Caki2 (cell line): Measurements from ENCODE around the gene USP10. TPM values are rescaled to one million over a fixed set of nuclear protein-coding genes. Genes with fewer than 3 reads are reported as not detected.

Experiments
- DNase-seq: peaks from one replicate; pipeline ENCODE4 v3.0.0-alpha.2; 2015; ENCODE audit warnings: low read depth
- in situ Hi-C: cut with HindIII; loops from 2 replicates; pipeline ENCODE4 v1.10.0; 2016; ENCODE audit warnings: low sequenced_read_pairs, low pct_unique_long_range_greater_than_20kb, mixed read lengths
- total RNA-seq: library from RNA; depleted of rRNA; stranded (reverse); fragments of >200 nt; shearing (Covaris generic); gene quantifications from 2 replicates; pipeline ENCODE4 v1.2.3, GENCODE V29; 2014; ENCODE audit warnings: low replicate concordance

The USP10 gene
- total RNA-seq, 1 experiment from 2014 or later = 45.3 TPM

- DNase-seq = no peak
- in situ Hi-C loops = no loop called here
Observed at GRCh38 chr16:84777435-84777834, 77.6 kb downstream of the USP10 start.

- in situ Hi-C loops = no loop called here
- DNase-seq = no peak
Observed at GRCh38 chr16:84778720-84779119, 78.9 kb downstream of the USP10 start.

GRCh38 chr16:84780063-84780462, 80.3 kb downstream of the USP10 start:
- in situ Hi-C loops = no loop called here
- DNase-seq = no peak

- in situ Hi-C loops = no loop called here
- DNase-seq = no peak
Observed at GRCh38 chr16:84780544-84781376, 81.0 kb downstream of the USP10 start.

- in situ Hi-C loops = no loop called here
Observed at GRCh38 chr16:84782846-84783245, 83.0 kb downstream of the USP10 start.

GRCh38 chr16:84785843-84786581, 86.2 kb downstream of the USP10 start:
- in situ Hi-C loops = no loop called here
- DNase-seq = no peak

More at GRCh38 chr16:84782846-84783245, 83.0 kb downstream of the USP10 start:
- DNase-seq = no peak

- DNase-seq = no peak
- in situ Hi-C loops = no loop called here
Observed at GRCh38 chr16:84786605-84787262, 86.9 kb downstream of the USP10 start.

GRCh38 chr16:84787263-84787622, 87.4 kb downstream of the USP10 start:
- in situ Hi-C loops = no loop called here
- no peak for DNase-seq

GRCh38 chr16:84788920-84789391, 89.2 kb downstream of the USP10 start:
- in situ Hi-C loops = no loop called here
- DNase-seq = no peak

GRCh38 chr16:84789431-84789830, 89.6 kb downstream of the USP10 start:
- no peak for DNase-seq
- in situ Hi-C loops = no loop called here

GRCh38 chr16:84790301-84790700, 90.5 kb downstream of the USP10 start:
- in situ Hi-C loops = no loop called here

GRCh38 chr16:84791088-84791487, 91.3 kb downstream of the USP10 start:
- in situ Hi-C loops = no loop called here
- DNase-seq = no peak

More at GRCh38 chr16:84790301-84790700, 90.5 kb downstream of the USP10 start:
- no peak for DNase-seq

GRCh38 chr16:84791501-84791900, 91.7 kb downstream of the USP10 start:
- DNase-seq = no peak
- in situ Hi-C loops = no loop called here

GRCh38 chr16:84794186-84794585, 94.4 kb downstream of the USP10 start:
- in situ Hi-C loops = no loop called here
- no peak for DNase-seq

GRCh38 chr16:84794626-84795025, 94.8 kb downstream of the USP10 start:
- no peak for DNase-seq
- in situ Hi-C loops = no loop called here

GRCh38 chr16:84795329-84796053, 95.7 kb downstream of the USP10 start:
- DNase-seq = no peak
- in situ Hi-C loops = no loop called here

- no peak for DNase-seq
Observed at GRCh38 chr16:84800158-84800978, 100.6 kb downstream of the USP10 start.

GRCh38 chr16:84803146-84803545, 103.3 kb downstream of the USP10 start:
- no peak for DNase-seq
- in situ Hi-C loops = no loop called here

More at GRCh38 chr16:84800158-84800978, 100.6 kb downstream of the USP10 start:
- in situ Hi-C loops = no loop called here
